Astrocyte (in vitro differentiated cells and primary cell): Measurements from ENCODE around the gene RAPGEF3.

Source experiments
- EZH2 ChIP-seq: IDR thresholded peaks from 2 replicates; pipeline ENCODE4 v1.6.1; 2012; ENCODE audit warnings: mild to moderate bottlenecking, low read length, inconsistent platforms; ENCODE audit not compliant: insufficient read depth
- TF ChIP-seq, protein P1 (sequence below): IDR thresholded peaks from 2 replicates; pipeline ENCODE4 v1.5.1; 2011; ENCODE audit warnings: low read depth, mild to moderate bottlenecking, inconsistent platforms, low read length, moderate library complexity; ENCODE audit not compliant: insufficient read depth

DNA sequence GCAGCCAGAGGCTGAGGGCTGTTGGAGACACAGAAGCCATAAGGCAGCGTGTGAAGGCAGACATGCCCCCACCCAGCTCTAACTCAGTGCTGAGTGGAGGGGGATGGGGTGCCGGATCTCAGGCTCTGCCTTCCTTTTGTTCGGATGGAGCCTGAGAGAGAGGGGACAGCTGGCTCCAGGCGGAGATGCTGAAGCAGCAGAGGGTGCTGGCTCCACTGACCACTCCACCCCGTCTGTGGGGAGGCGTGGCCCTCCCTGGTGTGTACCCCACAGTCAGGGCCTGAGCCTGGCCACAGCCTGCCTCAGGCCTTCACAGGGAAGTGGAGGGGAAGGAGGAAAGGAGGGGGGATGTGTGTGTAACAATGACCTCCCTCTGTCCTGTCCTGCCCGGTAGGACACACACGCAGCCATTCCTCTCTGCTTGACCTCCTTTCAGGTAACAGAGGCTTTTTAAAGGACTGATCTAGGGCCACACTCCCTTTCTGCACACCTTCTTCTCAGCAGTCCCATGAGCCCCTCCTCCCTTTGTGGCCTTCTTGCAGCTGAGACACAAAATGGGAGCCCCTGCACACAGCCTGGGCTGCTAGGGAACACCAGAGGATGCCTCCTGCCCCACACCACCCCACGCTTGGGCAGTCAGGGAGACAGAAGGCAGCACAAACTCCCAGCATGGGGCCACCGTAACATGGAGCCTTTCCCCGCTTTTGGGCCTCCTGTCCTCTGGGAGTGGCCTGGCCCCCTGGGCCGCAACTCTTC lies 23.8 kb downstream of the RAPGEF3 start:
- no peak for TF ChIP-seq EZH2
- TF ChIP-seq, protein P1, sequence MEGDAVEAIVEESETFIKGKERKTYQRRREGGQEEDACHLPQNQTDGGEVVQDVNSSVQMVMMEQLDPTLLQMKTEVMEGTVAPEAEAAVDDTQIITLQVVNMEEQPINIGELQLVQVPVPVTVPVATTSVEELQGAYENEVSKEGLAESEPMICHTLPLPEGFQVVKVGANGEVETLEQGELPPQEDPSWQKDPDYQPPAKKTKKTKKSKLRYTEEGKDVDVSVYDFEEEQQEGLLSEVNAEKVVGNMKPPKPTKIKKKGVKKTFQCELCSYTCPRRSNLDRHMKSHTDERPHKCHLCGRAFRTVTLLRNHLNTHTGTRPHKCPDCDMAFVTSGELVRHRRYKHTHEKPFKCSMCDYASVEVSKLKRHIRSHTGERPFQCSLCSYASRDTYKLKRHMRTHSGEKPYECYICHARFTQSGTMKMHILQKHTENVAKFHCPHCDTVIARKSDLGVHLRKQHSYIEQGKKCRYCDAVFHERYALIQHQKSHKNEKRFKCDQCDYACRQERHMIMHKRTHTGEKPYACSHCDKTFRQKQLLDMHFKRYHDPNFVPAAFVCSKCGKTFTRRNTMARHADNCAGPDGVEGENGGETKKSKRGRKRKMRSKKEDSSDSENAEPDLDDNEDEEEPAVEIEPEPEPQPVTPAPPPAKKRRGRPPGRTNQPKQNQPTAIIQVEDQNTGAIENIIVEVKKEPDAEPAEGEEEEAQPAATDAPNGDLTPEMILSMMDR = no peak
